LNCaP clone FGC (cell line): ENCODE measurements around the gene PRKN.

Source experiments
- DNase-seq: peaks from one replicate; pipeline ENCODE4 v3.0.0-alpha.2; 2011; ENCODE audit warnings: low read depth
- H3K4me3 ChIP-seq: 2 replicates; pipeline ENCODE4 v1.5.1; 2011; ENCODE audit warnings: mild to moderate bottlenecking, low read depth, low read length, control low read depth
- CTCF ChIP-seq: IDR thresholded peaks from 2 replicates; pipeline ENCODE4 v1.5.1; 2012; ENCODE audit warnings: mild to moderate bottlenecking; ENCODE audit not compliant: control insufficient read depth, insufficient read depth; ENCODE audit errors: extremely low read depth

PRKN gene

GRCh38 chr6:162211777-162212176 is 515.8 kb downstream of the PRKN start:
- H3K4me3 ChIP-seq, result no peak overlapping the region
- TF ChIP-seq CTCF, result no peak
- DNase-seq, result no peak

- H3K4me3 ChIP-seq, result no peak overlapping the region
- no peak for DNase-seq
- TF ChIP-seq CTCF, result no peak
These were observed 516.5 kb downstream of the PRKN start for GRCh38 chr6:162211022-162211421.

GRCh38 chr6:162203287-162203686 is 524.3 kb downstream of the PRKN start:
- no peak overlapping the region for H3K4me3 ChIP-seq
- no peak for DNase-seq
- TF ChIP-seq CTCF, result no peak

GRCh38 chr6:162200945-162201690 is 526.4 kb downstream of the PRKN start:
- no peak for TF ChIP-seq CTCF
- H3K4me3 ChIP-seq, result no peak overlapping the region
- no peak for DNase-seq

GRCh38 chr6:162200041-162200440 is 527.5 kb downstream of the PRKN start:
- no peak overlapping the region for H3K4me3 ChIP-seq
- DNase-seq, result no peak
- no peak for TF ChIP-seq CTCF

- DNase-seq, result no peak
- H3K4me3 ChIP-seq, result no peak overlapping the region
- TF ChIP-seq CTCF, result peak; percentile 34
These were observed 528.6 kb downstream of the PRKN start for GRCh38 chr6:162198925-162199324.

GRCh38 chr6:162198076-162198475 is 529.5 kb downstream of the PRKN start:
- no peak for DNase-seq
- no peak for TF ChIP-seq CTCF
- no peak overlapping the region for H3K4me3 ChIP-seq
